Central memory CD8-positive, alpha-beta T cell (primary cell): ENCODE data around the gene RIC8B.
"Not testable (repeated sequence)": the region's sequence is repeated elsewhere in the genome, so short reads cannot be mapped to it uniquely, and the experiment has no call there.

Source experiments
- ATAC-seq: fragments of 150-1000 bp; cut with Tn5 transposase; replicated peaks from 2 replicates; pipeline ENCODE4 v1.10.0; 2022; ENCODE audit warnings: mild to moderate bottlenecking, moderate FRiP score, moderate number of reproducible peaks; ENCODE audit not compliant: poor library complexity, severe bottlenecking; ENCODE audit errors: extremely low read depth
- DNase-seq, 2 donors: peaks; one replicate each; pipeline ENCODE4 v3.0.0; 2021; ENCODE audit warnings: low spot score in 2 of 2
- H3K27ac Mint-ChIP-seq: one replicate; pipeline ENCODE4 v1.8.0; 2022; ENCODE audit warnings: low read depth, mild to moderate bottlenecking, moderate library complexity, mixed read lengths
- H3K27me3 Mint-ChIP-seq: one replicate; pipeline ENCODE4 v1.8.0; 2022; ENCODE audit warnings: mixed read lengths
- H3K36me3 Mint-ChIP-seq: one replicate; pipeline ENCODE4 v1.8.0; 2022; ENCODE audit warnings: mild to moderate bottlenecking, moderate library complexity, mixed read lengths; ENCODE audit not compliant: insufficient read depth
- H3K4me1 Mint-ChIP-seq: one replicate; pipeline ENCODE4 v1.8.0; 2022; ENCODE audit warnings: mixed read lengths
- H3K4me3 Mint-ChIP-seq: one replicate; pipeline ENCODE4 v1.8.0; 2022; ENCODE audit warnings: mild to moderate bottlenecking, moderate library complexity, mixed read lengths
- H3K9me3 Mint-ChIP-seq: one replicate; pipeline ENCODE4 v1.8.0; 2022; ENCODE audit warnings: mixed read lengths

RIC8B gene

GRCh38 chr12:106774005-106774807, at the start of gene RIC8B:
Gene RIC8B, plus strand, starts transcription at chr12:106774682. Its CDS starts 64 bp downstream, at chr12:106774746.
- DNase-seq (peak; percentile 62 to 64), ATAC-seq (peak; percentile 84)
- H3K27ac Mint-ChIP-seq, result peak within 1 kb of the TSS; percentile 97
- no peaks in the 10 kb centered on the region for H3K27me3 Mint-ChIP-seq
- peaks cover 38% of the 10 kb centered on the region for H3K4me1 Mint-ChIP-seq
- peaks cover 16% of the 10 kb centered on the region for H3K36me3 Mint-ChIP-seq
- H3K9me3 Mint-ChIP-seq, result no peaks in the 10 kb centered on the region
- peak within 1 kb of the TSS; percentile 99 for H3K4me3 Mint-ChIP-seq

DNA sequence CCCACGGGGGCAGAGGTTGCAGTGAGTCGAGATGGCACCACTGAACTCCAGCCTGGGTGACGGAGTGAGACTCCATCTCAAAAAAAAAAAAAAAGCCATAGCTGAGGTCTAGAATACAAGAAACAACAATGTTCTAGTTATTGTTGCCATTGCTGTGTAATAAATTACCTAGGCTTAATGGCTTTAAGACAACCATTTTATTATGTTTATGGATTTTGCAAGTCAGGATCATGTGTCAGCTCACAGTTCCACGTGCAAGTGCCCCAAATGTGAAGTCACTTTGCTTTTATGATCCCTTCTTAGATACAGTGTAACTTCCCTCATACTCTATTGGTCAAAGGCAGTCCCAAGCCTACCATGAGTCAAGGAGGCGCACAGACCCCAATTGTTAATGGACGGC, 49.5 kb upstream of the RIC8B start:
- ATAC-seq (no peak), DNase-seq (no peak)
- H3K27me3 Mint-ChIP-seq, result no peaks in the 10 kb centered on the region
- no peaks in the 10 kb centered on the region for H3K36me3 Mint-ChIP-seq
- H3K27ac Mint-ChIP-seq, result no peak overlapping the region
- no peak overlapping the region for H3K4me3 Mint-ChIP-seq
- H3K4me1 Mint-ChIP-seq, result no peaks in the 10 kb centered on the region
- H3K9me3 Mint-ChIP-seq, result no peaks in the 10 kb centered on the region

DNA sequence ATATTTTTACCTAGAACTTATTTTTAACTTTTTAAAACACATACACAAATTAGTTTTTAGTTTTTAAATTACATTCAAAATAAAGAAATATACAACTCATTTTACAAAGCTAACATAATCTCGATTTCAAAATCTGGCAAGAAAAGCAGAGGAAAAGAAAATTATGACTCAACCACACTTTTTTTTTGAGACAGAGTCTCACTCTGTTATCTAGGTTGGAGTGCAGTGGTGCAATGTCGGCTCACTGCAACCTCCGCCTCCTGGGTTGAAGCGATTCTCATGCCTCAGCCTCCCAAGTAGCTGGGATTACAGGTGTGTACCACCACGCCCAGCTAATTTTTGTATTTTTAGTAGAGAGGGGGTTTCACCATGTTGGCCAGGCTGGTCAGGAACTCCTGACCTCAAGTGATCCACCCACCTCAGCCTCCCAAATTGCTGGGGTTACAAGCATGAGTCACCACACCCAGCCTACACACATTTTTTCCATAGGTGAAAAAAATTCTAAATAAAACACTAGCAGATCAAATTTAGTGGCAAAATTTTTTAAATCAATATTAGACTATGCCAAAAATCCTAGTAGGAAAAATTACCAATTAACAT, 47.8 kb upstream of the RIC8B start:
- not testable (repeated sequence) for H3K4me1 Mint-ChIP-seq, H3K4me3 Mint-ChIP-seq, ATAC-seq, H3K9me3 Mint-ChIP-seq, DNase-seq, H3K27me3 Mint-ChIP-seq, H3K27ac Mint-ChIP-seq, H3K36me3 Mint-ChIP-seq

GRCh38 chr12:106729611-106730010, 44.9 kb upstream of the RIC8B start:
- no peak for ATAC-seq
- Mint-ChIP-seq H3K27me3 (no peaks in the 10 kb centered on the region), H3K4me1 (no peaks in the 10 kb centered on the region), H3K27ac (no peak overlapping the region), H3K36me3 (no peaks in the 10 kb centered on the region), H3K4me3 (no peak overlapping the region), H3K9me3 (no peaks in the 10 kb centered on the region)
- no peak for DNase-seq

DNA sequence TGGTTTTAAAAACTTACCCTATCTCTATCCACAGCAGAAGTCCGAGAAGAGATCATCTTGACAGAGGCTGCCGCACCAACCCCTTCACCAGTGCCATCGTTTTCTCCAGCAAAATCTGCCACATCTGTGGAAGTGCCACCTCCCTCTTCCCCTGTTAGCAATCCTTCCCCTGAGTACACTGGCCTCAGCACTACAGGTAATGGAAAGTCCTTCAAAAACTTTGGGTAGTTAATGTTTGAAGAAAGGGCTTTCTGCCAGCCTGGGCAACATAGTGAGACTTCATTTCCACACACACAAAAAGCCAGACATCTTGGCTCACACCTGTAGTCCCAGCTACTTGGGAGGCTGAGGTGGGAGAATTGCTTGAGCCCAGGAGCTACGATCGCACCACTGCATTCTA, 41.6 kb upstream of the RIC8B start:
- Mint-ChIP-seq H3K27me3 (no peaks in the 10 kb centered on the region), H3K36me3 (no peaks in the 10 kb centered on the region), H3K9me3 (no peaks in the 10 kb centered on the region), H3K4me3 (no peak overlapping the region), H3K27ac (no peak overlapping the region), H3K4me1 (no peaks in the 10 kb centered on the region)
- DNase-seq (no peak), ATAC-seq (no peak)

GRCh38 chr12:106733660-106734059, 40.8 kb upstream of the RIC8B start:
- no peaks in the 10 kb centered on the region for H3K27me3 Mint-ChIP-seq
- H3K27ac Mint-ChIP-seq, result no peak overlapping the region
- H3K4me3 Mint-ChIP-seq, result no peak overlapping the region
- no peaks in the 10 kb centered on the region for H3K9me3 Mint-ChIP-seq
- DNase-seq (no peak), ATAC-seq (no peak)
- no peaks in the 10 kb centered on the region for H3K36me3 Mint-ChIP-seq
- H3K4me1 Mint-ChIP-seq, result no peaks in the 10 kb centered on the region

DNA sequence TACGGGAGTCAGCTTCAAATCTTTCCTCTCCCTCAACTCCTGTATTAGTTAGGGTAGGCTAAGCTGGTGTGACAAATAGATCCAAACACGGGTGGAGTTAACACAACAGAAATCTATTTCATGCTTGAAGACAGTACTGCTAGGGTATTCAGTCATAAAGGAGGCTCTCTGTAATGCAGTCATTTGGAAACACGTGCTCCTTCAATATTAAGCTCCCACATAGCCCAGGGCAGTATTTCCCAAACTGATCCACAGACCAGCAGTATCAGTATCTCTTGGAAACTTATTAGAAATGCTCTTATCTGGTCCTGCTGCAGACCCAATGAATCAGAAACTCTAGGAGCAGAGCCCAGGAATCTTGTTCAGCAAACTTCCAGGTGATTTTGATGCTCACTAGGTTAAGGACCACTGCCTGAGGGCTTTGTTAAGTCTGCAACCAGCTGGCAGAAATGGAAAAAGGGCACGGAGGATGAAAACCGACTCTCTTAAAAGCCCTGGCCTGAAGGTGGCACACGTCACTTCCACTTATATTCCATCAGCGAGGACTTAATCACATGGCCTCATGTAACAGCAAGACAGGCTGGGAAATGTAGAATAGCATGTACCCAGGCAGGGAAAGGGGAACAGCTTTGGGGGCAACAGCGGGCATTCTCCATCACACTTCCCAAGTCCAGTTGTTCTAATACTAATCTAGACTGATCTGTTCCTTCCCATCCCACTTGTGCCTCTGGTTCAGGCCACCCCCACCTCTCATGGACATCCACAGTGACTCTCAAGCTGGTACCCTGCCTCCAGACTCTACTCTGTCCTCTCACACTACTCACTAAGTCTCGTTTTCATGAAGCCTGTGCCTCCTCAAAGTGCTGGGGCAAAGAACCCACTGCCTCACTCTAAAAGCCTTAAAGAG, 38.2 kb upstream of the RIC8B start:
- H3K4me1 Mint-ChIP-seq, result no peaks in the 10 kb centered on the region
- H3K27me3 Mint-ChIP-seq, result no peaks in the 10 kb centered on the region
- no peak overlapping the region for H3K27ac Mint-ChIP-seq
- H3K36me3 Mint-ChIP-seq, result no peaks in the 10 kb centered on the region
- H3K9me3 Mint-ChIP-seq, result no peaks in the 10 kb centered on the region
- DNase-seq, result no peak
- ATAC-seq, result no peak
- no peak overlapping the region for H3K4me3 Mint-ChIP-seq

DNA sequence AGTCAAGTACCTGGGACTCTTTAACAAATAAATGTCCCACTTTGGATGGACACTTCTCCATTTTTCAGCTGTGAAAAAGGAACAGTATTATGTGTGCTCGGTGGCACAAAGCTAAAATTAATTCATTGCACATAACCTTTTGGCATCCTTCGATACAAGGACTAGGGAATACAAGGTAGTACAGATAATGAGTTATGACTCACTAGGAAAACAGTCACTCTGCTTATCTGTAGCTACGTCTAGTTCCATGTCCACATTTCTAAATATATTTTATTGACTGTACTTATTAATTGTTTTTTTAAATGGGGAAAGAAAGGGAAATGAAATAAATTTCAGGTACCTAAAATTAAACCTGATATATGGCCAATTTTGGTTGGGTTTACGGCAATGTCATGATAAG, 35.2 kb upstream of the RIC8B start:
- Mint-ChIP-seq H3K27ac (no peak overlapping the region), H3K36me3 (no peaks in the 10 kb centered on the region), H3K27me3 (no peaks in the 10 kb centered on the region), H3K9me3 (no peaks in the 10 kb centered on the region), H3K4me3 (no peak overlapping the region), H3K4me1 (no peaks in the 10 kb centered on the region)
- DNase-seq (no peak), ATAC-seq (no peak)

- Mint-ChIP-seq H3K36me3 (no peaks in the 10 kb centered on the region), H3K27ac (no peak overlapping the region)
Observed at GRCh38 chr12:106739815-106740530, 34.5 kb upstream of the RIC8B start.

GRCh38 chr12:106740818-106741217, 33.7 kb upstream of the RIC8B start:
- Mint-ChIP-seq H3K36me3 (no peaks in the 10 kb centered on the region), H3K9me3 (no peaks in the 10 kb centered on the region), H3K27ac (no peak overlapping the region), H3K27me3 (no peaks in the 10 kb centered on the region), H3K4me3 (no peak overlapping the region), H3K4me1 (no peaks in the 10 kb centered on the region)
- DNase-seq (no peak), ATAC-seq (no peak)

More at GRCh38 chr12:106739815-106740530, 34.5 kb upstream of the RIC8B start:
- no peaks in the 10 kb centered on the region for H3K4me1 Mint-ChIP-seq
- no peaks in the 10 kb centered on the region for H3K9me3 Mint-ChIP-seq
- DNase-seq (no peak), ATAC-seq (no peak)
- H3K4me3 Mint-ChIP-seq, result no peak overlapping the region
- H3K27me3 Mint-ChIP-seq, result no peaks in the 10 kb centered on the region

GRCh38 chr12:106741247-106741646, 33.2 kb upstream of the RIC8B start:
- no peak overlapping the region for H3K4me3 Mint-ChIP-seq
- ATAC-seq (no peak), DNase-seq (no peak)
- H3K9me3 Mint-ChIP-seq, result no peaks in the 10 kb centered on the region
- no peaks in the 10 kb centered on the region for H3K27me3 Mint-ChIP-seq
- no peak overlapping the region for H3K27ac Mint-ChIP-seq
- no peaks in the 10 kb centered on the region for H3K4me1 Mint-ChIP-seq
- no peaks in the 10 kb centered on the region for H3K36me3 Mint-ChIP-seq

DNA sequence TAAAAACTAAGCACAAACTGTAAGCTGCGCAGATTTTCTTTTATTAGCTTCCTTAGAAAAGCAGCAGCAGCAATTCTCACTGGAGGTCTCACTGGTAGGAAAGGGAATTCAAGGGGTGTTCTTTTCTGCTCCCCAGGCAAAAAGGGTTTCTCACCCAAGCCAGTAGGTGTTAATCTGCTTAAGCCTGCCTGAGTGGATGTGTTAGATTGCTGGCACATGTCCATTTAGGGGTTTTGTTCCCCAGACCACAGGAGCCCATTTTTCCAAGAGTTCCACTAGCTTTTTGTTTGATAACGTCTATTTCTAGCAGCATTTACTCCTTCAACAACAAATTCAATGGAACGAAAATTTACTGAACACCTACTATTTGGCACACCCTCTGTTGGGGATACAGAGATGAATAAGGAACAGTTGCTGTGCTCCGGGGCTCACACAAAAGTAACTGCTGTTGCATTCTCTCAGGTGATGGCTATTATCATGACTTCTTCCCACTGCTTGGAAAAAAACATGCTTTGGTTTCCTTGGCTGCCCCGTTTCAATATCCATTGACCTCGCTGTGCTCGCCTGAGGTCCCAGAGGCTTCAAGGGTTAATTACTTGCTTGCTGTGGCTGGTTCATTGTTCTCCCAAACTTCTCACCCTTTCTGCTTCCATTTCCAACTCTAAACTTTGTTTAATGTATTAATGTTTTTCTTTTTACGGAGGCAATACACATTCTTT, 31.1 kb upstream of the RIC8B start:
- no peaks in the 10 kb centered on the region for H3K27me3 Mint-ChIP-seq
- no peak overlapping the region for H3K4me3 Mint-ChIP-seq

More for the DNA sequence above, 31.1 kb upstream of the RIC8B start:
- no peak overlapping the region for H3K27ac Mint-ChIP-seq
- no peak for ATAC-seq
- H3K36me3 Mint-ChIP-seq, result no peaks in the 10 kb centered on the region
- no peak for DNase-seq
- H3K9me3 Mint-ChIP-seq, result no peaks in the 10 kb centered on the region
- H3K4me1 Mint-ChIP-seq, result peaks cover 18% of the 10 kb centered on the region
